Astrocyte (in vitro differentiated cells and primary cell): ENCODE data around the gene TNFRSF4. TPM values are rescaled to one million over a fixed set of nuclear protein-coding genes. Genes with fewer than 3 reads are reported as not detected.

Experiments used
- DNase-seq: peaks from one replicate; pipeline ENCODE4 v3.0.0-alpha.2; 2010; ENCODE audit warnings: low read depth
- FAIRE-seq: peaks from 2 replicates; lab custom pipeline; 2011; peaks lifted over from hg19 to GRCh38; lab: Jason Lieb, UNC
- H2AFZ ChIP-seq: 2 replicates; pipeline ENCODE4 v1.6.0; 2012; ENCODE audit warnings: low read depth, low read length, inconsistent platforms
- H3K27ac ChIP-seq: 2 replicates; pipeline ENCODE4 v1.5.1; 2011; ENCODE audit warnings: low read depth, low read length, inconsistent platforms
- H3K27me3 ChIP-seq: 2 replicates; pipeline ENCODE4 v1.6.0; 2011; ENCODE audit warnings: low read length, inconsistent platforms; ENCODE audit not compliant: insufficient read depth
- H3K36me3 ChIP-seq: 2 replicates; pipeline ENCODE4 v1.5.1; 2011; ENCODE audit warnings: low read length, inconsistent platforms; ENCODE audit not compliant: insufficient read depth
- H3K4me1 ChIP-seq: 2 replicates; pipeline ENCODE4 v1.5.1; 2011; ENCODE audit warnings: low read length, inconsistent platforms; ENCODE audit not compliant: insufficient read depth
- H3K4me2 ChIP-seq: 2 replicates; pipeline ENCODE4 v1.6.0; 2012; ENCODE audit warnings: low read length, inconsistent platforms
- H3K4me3 ChIP-seq: 2 replicates; pipeline ENCODE4 v1.5.1; 2011; ENCODE audit warnings: low read depth, mild to moderate bottlenecking, low read length, inconsistent platforms; ENCODE audit not compliant: insufficient read depth
- H3K79me2 ChIP-seq: 2 replicates; pipeline ENCODE4 v1.6.0; 2012; ENCODE audit warnings: mild to moderate bottlenecking, low read length, inconsistent platforms; ENCODE audit not compliant: insufficient read depth
- H3K9ac ChIP-seq: 2 replicates; pipeline ENCODE4 v1.6.0; 2012; ENCODE audit warnings: mild to moderate bottlenecking, low read length, inconsistent platforms
- H3K9me3 ChIP-seq: 2 replicates; pipeline ENCODE4 v1.5.1; 2012; ENCODE audit warnings: low read depth, mild to moderate bottlenecking, low read length, inconsistent platforms; ENCODE audit not compliant: insufficient read depth
- H4K20me1 ChIP-seq: 2 replicates; pipeline ENCODE4 v1.6.0; 2012; ENCODE audit warnings: low read length, inconsistent platforms; ENCODE audit not compliant: insufficient read depth
- H3K27ac Mint-ChIP-seq: one replicate; pipeline ENCODE4 v1.8.0; 2021; ENCODE audit warnings: mild to moderate bottlenecking, mixed read lengths; ENCODE audit not compliant: unreplicated experiment
- H3K27me3 Mint-ChIP-seq: one replicate; pipeline ENCODE4 v1.8.0; 2021; ENCODE audit warnings: low read depth, mixed read lengths; ENCODE audit not compliant: unreplicated experiment
- H3K36me3 Mint-ChIP-seq: one replicate; pipeline ENCODE4 v1.8.0; 2021; ENCODE audit warnings: low read depth, mixed read lengths; ENCODE audit not compliant: unreplicated experiment
- H3K4me1 Mint-ChIP-seq: one replicate; pipeline ENCODE4 v1.8.0; 2021; ENCODE audit warnings: low read depth, mixed read lengths; ENCODE audit not compliant: unreplicated experiment
- H3K4me3 Mint-ChIP-seq: one replicate; pipeline ENCODE4 v1.8.0; 2021; ENCODE audit warnings: mild to moderate bottlenecking, moderate library complexity, mixed read lengths; ENCODE audit not compliant: unreplicated experiment
- H3K9me3 Mint-ChIP-seq: one replicate; pipeline ENCODE4 v1.8.0; 2021; ENCODE audit warnings: mild to moderate bottlenecking, mixed read lengths; ENCODE audit not compliant: unreplicated experiment
- EZH2 ChIP-seq: IDR thresholded peaks from 2 replicates; pipeline ENCODE4 v1.6.1; 2012; ENCODE audit warnings: mild to moderate bottlenecking, low read length, inconsistent platforms; ENCODE audit not compliant: insufficient read depth
- total RNA-seq: library from RNA; stranded (reverse); gene quantifications from 2 replicates; pipeline ENCODE4 v1.2.1, GENCODE V29; 2021
- TF ChIP-seq, protein P1 (sequence below): IDR thresholded peaks from 2 replicates; pipeline ENCODE4 v1.5.1; 2011; ENCODE audit warnings: low read depth, mild to moderate bottlenecking, inconsistent platforms, low read length, moderate library complexity; ENCODE audit not compliant: insufficient read depth

TNFRSF4 gene
- total RNA-seq, 1 donor from 2014 or later: 0.41 TPM

DNA sequence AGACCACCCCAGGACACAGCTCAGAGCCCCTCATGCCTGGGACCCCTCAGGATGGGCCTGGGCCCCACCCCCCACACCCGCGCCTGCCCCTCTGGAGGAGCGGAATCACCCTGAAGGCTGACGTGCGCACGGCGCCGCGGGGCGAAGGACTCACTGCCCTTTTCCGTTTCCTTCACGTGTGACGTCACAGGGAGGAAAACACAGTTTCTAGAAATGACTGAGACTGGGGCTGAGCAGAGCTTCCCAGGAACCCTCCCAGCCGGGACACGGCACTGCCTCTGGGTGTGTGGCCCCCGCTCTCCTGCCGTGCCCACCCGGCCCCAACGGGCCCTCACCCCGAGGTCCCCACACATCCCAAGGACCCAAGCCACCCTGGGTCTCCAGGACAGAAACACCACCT, 5.4 kb upstream of the TNFRSF4 start:
- Histone ChIP-seq H3K36me3 (peaks cover 6% of the 10 kb centered on the region), H2AFZ (no peak overlapping the region), H3K79me2 (peaks cover 15% of the 10 kb centered on the region), H4K20me1 (peaks cover 37% of the 10 kb centered on the region), H3K27me3 (no peaks in the 10 kb centered on the region), H3K4me1 (no peaks in the 10 kb centered on the region), H3K4me3 (no peak overlapping the region), H3K9me3 (no peaks in the 10 kb centered on the region), H3K9ac (no peak overlapping the region), H3K4me2 (no peak overlapping the region), H3K27ac (no peak overlapping the region)
- no peak for FAIRE-seq
- no peak for TF ChIP-seq EZH2
- TF ChIP-seq, protein P1, sequence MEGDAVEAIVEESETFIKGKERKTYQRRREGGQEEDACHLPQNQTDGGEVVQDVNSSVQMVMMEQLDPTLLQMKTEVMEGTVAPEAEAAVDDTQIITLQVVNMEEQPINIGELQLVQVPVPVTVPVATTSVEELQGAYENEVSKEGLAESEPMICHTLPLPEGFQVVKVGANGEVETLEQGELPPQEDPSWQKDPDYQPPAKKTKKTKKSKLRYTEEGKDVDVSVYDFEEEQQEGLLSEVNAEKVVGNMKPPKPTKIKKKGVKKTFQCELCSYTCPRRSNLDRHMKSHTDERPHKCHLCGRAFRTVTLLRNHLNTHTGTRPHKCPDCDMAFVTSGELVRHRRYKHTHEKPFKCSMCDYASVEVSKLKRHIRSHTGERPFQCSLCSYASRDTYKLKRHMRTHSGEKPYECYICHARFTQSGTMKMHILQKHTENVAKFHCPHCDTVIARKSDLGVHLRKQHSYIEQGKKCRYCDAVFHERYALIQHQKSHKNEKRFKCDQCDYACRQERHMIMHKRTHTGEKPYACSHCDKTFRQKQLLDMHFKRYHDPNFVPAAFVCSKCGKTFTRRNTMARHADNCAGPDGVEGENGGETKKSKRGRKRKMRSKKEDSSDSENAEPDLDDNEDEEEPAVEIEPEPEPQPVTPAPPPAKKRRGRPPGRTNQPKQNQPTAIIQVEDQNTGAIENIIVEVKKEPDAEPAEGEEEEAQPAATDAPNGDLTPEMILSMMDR: no peak
- H3K4me3 Mint-ChIP-seq: no peak overlapping the region
- no peak overlapping the region for H3K27ac Mint-ChIP-seq
- no peaks in the 10 kb centered on the region for H3K27me3 Mint-ChIP-seq
- H3K4me1 Mint-ChIP-seq: peaks cover 2% of the 10 kb centered on the region
- no peak for DNase-seq
- H3K9me3 Mint-ChIP-seq: no peaks in the 10 kb centered on the region
- peaks cover 14% of the 10 kb centered on the region for H3K36me3 Mint-ChIP-seq

DNA sequence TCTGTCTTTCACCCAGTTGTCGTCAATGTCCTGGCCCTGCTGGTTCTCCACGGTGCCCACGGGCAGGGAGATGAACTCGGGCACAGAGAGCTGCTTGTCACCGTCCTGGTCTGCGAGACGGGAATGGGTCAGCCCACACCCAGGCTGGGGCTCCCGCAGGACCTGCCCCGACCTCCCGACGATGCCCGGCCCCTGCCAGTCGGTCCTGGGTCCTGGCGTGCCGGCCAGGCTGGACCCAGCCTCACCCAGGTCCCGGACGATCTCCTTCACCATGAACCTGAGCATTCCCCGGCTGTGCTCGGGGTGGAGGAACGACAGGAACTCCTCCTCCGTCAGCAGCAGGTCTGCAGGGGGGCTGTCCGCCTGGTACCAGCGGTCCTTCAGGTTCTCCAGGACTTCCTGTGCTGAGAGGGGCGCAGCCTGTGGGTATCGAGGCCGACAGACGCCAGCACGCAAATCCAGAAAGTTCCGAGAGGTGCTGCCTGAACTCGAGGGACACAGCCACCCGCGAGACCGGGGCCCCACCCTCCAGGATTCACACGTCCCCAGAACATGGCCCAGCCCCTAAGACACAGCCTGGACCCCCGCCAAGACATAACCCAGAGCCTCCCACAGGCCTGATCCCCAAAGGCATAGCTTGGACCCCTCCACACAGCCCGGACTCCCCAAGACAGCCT, 4.7 kb upstream of the TNFRSF4 start:
- peaks cover 9% of the 10 kb centered on the region for H3K79me2 ChIP-seq
- H2AFZ ChIP-seq: no peak overlapping the region
- no peaks in the 10 kb centered on the region for H3K9me3 Mint-ChIP-seq
- H3K4me3 ChIP-seq: no peak overlapping the region
- no peaks in the 10 kb centered on the region for H3K27me3 ChIP-seq
- peaks cover 32% of the 10 kb centered on the region for H4K20me1 ChIP-seq
- no peak for TF ChIP-seq EZH2
- TF ChIP-seq, protein P1: no peak
- H3K4me2 ChIP-seq: no peak overlapping the region
- no peak for FAIRE-seq
- H3K27ac ChIP-seq: no peak overlapping the region
- no peak for DNase-seq
- H3K4me3 Mint-ChIP-seq: no peak overlapping the region
- peaks cover 6% of the 10 kb centered on the region for H3K36me3 ChIP-seq
- peaks cover 14% of the 10 kb centered on the region for H3K36me3 Mint-ChIP-seq
- no peak overlapping the region for H3K27ac Mint-ChIP-seq
- H3K27me3 Mint-ChIP-seq: no peaks in the 10 kb centered on the region
- no peaks in the 10 kb centered on the region for H3K9me3 ChIP-seq
- H3K4me1 Mint-ChIP-seq: peaks cover 2% of the 10 kb centered on the region
- no peak overlapping the region for H3K9ac ChIP-seq
- no peaks in the 10 kb centered on the region for H3K4me1 ChIP-seq
